ENCODE data around the gene AKIRIN2. TPM values are rescaled to one million over a fixed set of nuclear protein-coding genes. Genes with fewer than 3 reads are reported as not detected.

The AKIRIN2 gene
- polyA plus RNA-seq, 3 donors = 102 to 145 (median 118) TPM

GRCh38 chr6:87670707-87671106, 31.3 kb downstream of the AKIRIN2 start:
- Histone ChIP-seq H3K4me2 (replicated peaks; ENCODE audit: extremely low read depth, low read length, poor library complexity, severe bottlenecking) (no peak overlapping the region), H3K27me3 (ENCODE audit: control insufficient read depth in 2 of 2, insufficient read depth in 2 of 2, low read length in 2 of 2) (no peaks in the 10 kb centered on the region), H3K36me3 (replicated peaks in 1 of 2; ENCODE audit: control insufficient read depth in 1 of 2, insufficient read depth in 2 of 2, low read length in 2 of 2) (peaks cover 22 to 83% of the 10 kb centered on the region in 2 donors), H3K9ac (ENCODE audit: insufficient read depth, low read length, poor library complexity, severe bottlenecking) (no peak overlapping the region), H3K4me1 (ENCODE audit: control insufficient read depth in 1 of 2, insufficient read depth in 2 of 2, low read length in 2 of 2) (peaks cover 15 to 26% of the 10 kb centered on the region in 2 donors), H3K27ac (ENCODE audit: low read depth in 1 of 2, low read length in 2 of 2) (peak overlapping the region in 1 of 2 donors; percentile 66), H4K20me1 (ENCODE audit: insufficient read depth, low read length) (peaks cover 64% of the 10 kb centered on the region), H3K79me2 (ENCODE audit: insufficient read depth, low read length) (peaks cover 9% of the 10 kb centered on the region), H2AFZ (ENCODE audit: insufficient read depth, low read depth, low read length, poor library complexity, severe bottlenecking) (no peak overlapping the region), H3K4me3 (replicated peaks in 1 of 3; ENCODE audit: low read depth in 2 of 3, low read length in 3 of 3) (no peak overlapping the region), H3K9me3 (replicated peaks in 1 of 2; ENCODE audit: control insufficient read depth in 1 of 2, insufficient read depth in 1 of 2, low read length in 2 of 2) (no peaks in the 10 kb centered on the region)
- DNase-seq = no peak
- 27% methylated on average over 2 of the region's 2 CpGs for WGBS (ENCODE audit: insufficient coverage)
- intact Hi-C loops (cut with micrococcal nuclease) = loop anchor here in 1 of 2 donors (10.0 kb wide), 1 partner anchor 86 kb away; the partner anchor contains the start of gene RARS2
- Mint-ChIP-seq H3K27ac (peak overlapping the region in 4 of 7 donors; percentile 51 to 79 (median 70)), H3K36me3 (peaks cover 35 to 71% of the 10 kb centered on the region in 2 donors), H3K27me3 (ENCODE audit: low read depth in 3 of 3) (peaks cover 0 to 2% (median 2%) of the 10 kb centered on the region in 3 donors), H3K9me3 (no peaks in the 10 kb centered on the region), H3K4me3 (no peak overlapping the region), H3K4me1 (peaks cover 25% of the 10 kb centered on the region)
- TF ChIP-seq, protein P1, sequence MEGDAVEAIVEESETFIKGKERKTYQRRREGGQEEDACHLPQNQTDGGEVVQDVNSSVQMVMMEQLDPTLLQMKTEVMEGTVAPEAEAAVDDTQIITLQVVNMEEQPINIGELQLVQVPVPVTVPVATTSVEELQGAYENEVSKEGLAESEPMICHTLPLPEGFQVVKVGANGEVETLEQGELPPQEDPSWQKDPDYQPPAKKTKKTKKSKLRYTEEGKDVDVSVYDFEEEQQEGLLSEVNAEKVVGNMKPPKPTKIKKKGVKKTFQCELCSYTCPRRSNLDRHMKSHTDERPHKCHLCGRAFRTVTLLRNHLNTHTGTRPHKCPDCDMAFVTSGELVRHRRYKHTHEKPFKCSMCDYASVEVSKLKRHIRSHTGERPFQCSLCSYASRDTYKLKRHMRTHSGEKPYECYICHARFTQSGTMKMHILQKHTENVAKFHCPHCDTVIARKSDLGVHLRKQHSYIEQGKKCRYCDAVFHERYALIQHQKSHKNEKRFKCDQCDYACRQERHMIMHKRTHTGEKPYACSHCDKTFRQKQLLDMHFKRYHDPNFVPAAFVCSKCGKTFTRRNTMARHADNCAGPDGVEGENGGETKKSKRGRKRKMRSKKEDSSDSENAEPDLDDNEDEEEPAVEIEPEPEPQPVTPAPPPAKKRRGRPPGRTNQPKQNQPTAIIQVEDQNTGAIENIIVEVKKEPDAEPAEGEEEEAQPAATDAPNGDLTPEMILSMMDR (IDR thresholded peaks at IDR 0.05) = no peak

DNA sequence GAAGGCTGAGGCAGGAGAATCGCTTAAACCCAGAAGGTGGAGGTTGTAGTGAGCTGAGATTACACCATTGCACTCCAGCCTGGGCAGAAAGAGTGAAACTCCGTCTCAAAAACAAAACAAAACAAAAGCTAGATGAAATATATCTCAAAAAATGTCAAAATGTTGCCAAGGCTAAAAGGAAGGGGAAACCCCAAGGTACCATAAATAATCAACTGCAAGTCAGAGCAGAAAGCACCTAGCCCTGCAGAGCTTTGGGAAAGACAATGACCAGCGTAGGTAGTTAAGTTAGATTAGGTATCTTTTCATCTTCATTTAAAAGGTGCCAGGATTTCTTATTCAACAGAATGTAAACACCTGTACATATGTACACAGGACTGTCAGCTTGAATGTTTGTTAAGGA, 33.0 kb downstream of the AKIRIN2 start:
- H3K4me1 Mint-ChIP-seq = peaks cover 25% of the 10 kb centered on the region
- H2AFZ ChIP-seq (ENCODE audit: insufficient read depth, low read depth, low read length, poor library complexity, severe bottlenecking) = no peak overlapping the region
- H3K9ac ChIP-seq (ENCODE audit: insufficient read depth, low read length, poor library complexity, severe bottlenecking) = no peak overlapping the region
- no peak overlapping the region for H3K4me2 ChIP-seq (replicated peaks; ENCODE audit: extremely low read depth, low read length, poor library complexity, severe bottlenecking)
- H3K9me3 ChIP-seq (replicated peaks in 1 of 2; ENCODE audit: control insufficient read depth in 1 of 2, insufficient read depth in 1 of 2, low read length in 2 of 2) = no peaks in the 10 kb centered on the region
- TF ChIP-seq, protein P1 (IDR thresholded peaks at IDR 0.05) = no peak
- no peak for DNase-seq
- H4K20me1 ChIP-seq (ENCODE audit: insufficient read depth, low read length) = peaks cover 49% of the 10 kb centered on the region
- peaks cover 0 to 2% (median 2%) of the 10 kb centered on the region in 3 donors for H3K27me3 Mint-ChIP-seq (ENCODE audit: low read depth in 3 of 3)
- peaks cover 21 to 56% of the 10 kb centered on the region in 2 donors for H3K36me3 Mint-ChIP-seq
- peak overlapping the region in 1 of 7 donors; percentile 77 for H3K27ac Mint-ChIP-seq
- H3K4me3 Mint-ChIP-seq = no peak overlapping the region
- no peaks in the 10 kb centered on the region for H3K27me3 ChIP-seq (ENCODE audit: control insufficient read depth in 2 of 2, insufficient read depth in 2 of 2, low read length in 2 of 2)
- no peak overlapping the region for H3K4me3 ChIP-seq (replicated peaks in 1 of 3; ENCODE audit: low read depth in 2 of 3, low read length in 3 of 3)
- H3K36me3 ChIP-seq (replicated peaks in 1 of 2; ENCODE audit: control insufficient read depth in 1 of 2, insufficient read depth in 2 of 2, low read length in 2 of 2) = peaks cover 6 to 68% of the 10 kb centered on the region in 2 donors
- H3K9me3 Mint-ChIP-seq = no peaks in the 10 kb centered on the region
- H3K4me1 ChIP-seq (ENCODE audit: control insufficient read depth in 1 of 2, insufficient read depth in 2 of 2, low read length in 2 of 2) = peaks cover 15 to 26% of the 10 kb centered on the region in 2 donors
- intact Hi-C loops (cut with micrococcal nuclease) = no loop called here
- no peaks in the 10 kb centered on the region for H3K79me2 ChIP-seq (ENCODE audit: insufficient read depth, low read length)
- no CpG with 5 or more reads among the region's 3 CpGs for WGBS (ENCODE audit: insufficient coverage)
- H3K27ac ChIP-seq (ENCODE audit: low read depth in 1 of 2, low read length in 2 of 2) = no peak overlapping the region

Data from CD14-positive monocyte (primary cell).